Trophoblast cell (in vitro differentiated cells and primary cell): ENCODE measurements around the gene F7.

Source experiments
- DNase-seq, 2 donors: peaks; one replicate each; pipeline ENCODE4 v3.0.0-alpha.2; 2016
- H2AFZ ChIP-seq: 2 replicates; pipeline ENCODE4 v1.6.1; 2013; ENCODE audit warnings: low read length, moderate library complexity, mild to moderate bottlenecking; ENCODE audit not compliant: insufficient read depth, poor library complexity
- H2AK5ac ChIP-seq: 2 replicates; pipeline ENCODE4 v1.6.1; 2013; ENCODE audit warnings: mild to moderate bottlenecking, low read length
- H2BK120ac ChIP-seq: 2 replicates; pipeline ENCODE4 v1.6.1; 2013; ENCODE audit warnings: low read length, mild to moderate bottlenecking, moderate library complexity; ENCODE audit not compliant: insufficient read depth, poor library complexity
- H2BK12ac ChIP-seq: 2 replicates; pipeline ENCODE4 v1.6.1; 2013; ENCODE audit warnings: mild to moderate bottlenecking, low read length, moderate library complexity
- H2BK5ac ChIP-seq: 2 replicates; pipeline ENCODE4 v1.6.1; 2013; ENCODE audit warnings: low read length, low read depth, moderate library complexity, mild to moderate bottlenecking; ENCODE audit not compliant: poor library complexity
- H3K14ac ChIP-seq: 2 replicates; pipeline ENCODE4 v1.6.1; 2013; ENCODE audit warnings: mild to moderate bottlenecking, low read length
- H3K18ac ChIP-seq: 2 replicates; pipeline ENCODE4 v1.6.1; 2013; ENCODE audit warnings: mild to moderate bottlenecking, low read length
- H3K23ac ChIP-seq: 2 replicates; pipeline ENCODE4 v1.6.1; 2013; ENCODE audit warnings: low read length
- H3K27ac ChIP-seq: 2 replicates; pipeline ENCODE4 v1.5.1; 2013; ENCODE audit warnings: low read depth, mild to moderate bottlenecking, inconsistent platforms, low read length, moderate library complexity
- H3K27me3 ChIP-seq: 2 replicates; pipeline ENCODE4 v1.6.1; 2013; ENCODE audit warnings: inconsistent platforms, mild to moderate bottlenecking, low read length, moderate library complexity; ENCODE audit not compliant: insufficient read depth
- H3K36me3 ChIP-seq, 2 experiments: 1 replicate in 1 of 2; 2 replicates in 1 of 2; pipeline ENCODE4 v1.6.1; 2013; ENCODE audit warnings: low read length in 2 of 2, mild to moderate bottlenecking in 2 of 2, moderate library complexity in 1 of 2; ENCODE audit not compliant: insufficient read depth in 2 of 2, control insufficient read depth in 1 of 2
- H3K4ac ChIP-seq: 2 replicates; pipeline ENCODE4 v1.6.1; 2013; ENCODE audit warnings: low read depth, mild to moderate bottlenecking, low read length, moderate library complexity
- H3K4me1 ChIP-seq, 2 experiments: 1 replicate in 1 of 2; 2 replicates in 1 of 2; pipeline ENCODE4 v1.6.1; 2013; ENCODE audit warnings: low read length in 2 of 2, mild to moderate bottlenecking in 2 of 2, moderate library complexity in 1 of 2; ENCODE audit not compliant: insufficient read depth in 2 of 2, control insufficient read depth in 1 of 2
- H3K4me2 ChIP-seq: 2 replicates; pipeline ENCODE4 v1.6.1; 2013; ENCODE audit warnings: inconsistent platforms, mild to moderate bottlenecking, low read length, moderate library complexity
- H3K4me3 ChIP-seq: 2 replicates; pipeline ENCODE4 v1.5.1; 2013; ENCODE audit warnings: mild to moderate bottlenecking, low read depth, low read length, inconsistent platforms
- H3K79me1 ChIP-seq: one replicate; pipeline ENCODE4 v1.6.1; 2013; ENCODE audit warnings: low read length
- H3K79me2 ChIP-seq: 2 replicates; pipeline ENCODE4 v1.6.1; 2013; ENCODE audit warnings: low read length, mild to moderate bottlenecking; ENCODE audit not compliant: control insufficient read depth, insufficient read depth, poor library complexity
- H3K9ac ChIP-seq: 2 replicates; pipeline ENCODE4 v1.6.1; 2013; ENCODE audit warnings: mild to moderate bottlenecking, low read length
- H3K9me3 ChIP-seq: 2 replicates; pipeline ENCODE4 v1.6.1; 2013; ENCODE audit warnings: low read depth, mild to moderate bottlenecking, control low read depth, inconsistent platforms, low read length; ENCODE audit not compliant: insufficient read depth
- H4K12ac ChIP-seq: 2 replicates; pipeline ENCODE4 v1.6.1; 2013; ENCODE audit warnings: low read depth, mild to moderate bottlenecking, low read length, moderate library complexity
- H4K8ac ChIP-seq: 2 replicates; pipeline ENCODE4 v1.6.1; 2013; ENCODE audit warnings: low read depth, mild to moderate bottlenecking, low read length, moderate library complexity
- H4K91ac ChIP-seq: one replicate; pipeline ENCODE4 v1.6.1; 2013; ENCODE audit warnings: low read depth, mild to moderate bottlenecking, low read length, moderate library complexity
- WGBS: extraction: QIAGEN DNeasy Blood & Tissue Kit; methylation state at CpG from one replicate; pipeline ENCODE4 v1.1.7; 2013; ENCODE audit warnings: missing lambda C conversion rate; ENCODE audit not compliant: insufficient read length, insufficient coverage; ENCODE audit errors: extremely low coverage; 5-methylcytosine and 5-hydroxymethylcytosine counted together

The F7 gene

GRCh38 chr13:113149711-113150549 is 44.3 kb downstream of the F7 start:
- Histone ChIP-seq H4K8ac (no peak overlapping the region), H4K12ac (no peak overlapping the region), H3K4me3 (no peak overlapping the region), H3K27me3 (peaks cover 13% of the 10 kb centered on the region), H3K9ac (no peak overlapping the region), H3K18ac (no peak overlapping the region), H2BK120ac (no peak overlapping the region), H3K79me2 (peaks cover 4% of the 10 kb centered on the region), H3K23ac (no peak overlapping the region), H2AK5ac (no peak overlapping the region), H2BK5ac (no peak overlapping the region), H3K4me1 (peaks cover 8 to 10% of the 10 kb centered on the region in 2 experiments), H3K27ac (no peak overlapping the region), H2AFZ (no peak overlapping the region), H3K9me3 (peaks cover 4% of the 10 kb centered on the region), H3K36me3 (no peaks in the 10 kb centered on the region), H3K4me2 (no peak overlapping the region), H3K14ac (no peak overlapping the region), H2BK12ac (no peak overlapping the region), H4K91ac (no peak overlapping the region), H3K4ac (no peak overlapping the region), H3K79me1 (peaks cover 5% of the 10 kb centered on the region)
- no CpG with 5 or more reads among the region's 26 CpGs for WGBS
- no peak for DNase-seq

GRCh38 chr13:113150550-113151365 is 45.2 kb downstream of the F7 start:
- Histone ChIP-seq H2AFZ (no peak overlapping the region), H3K18ac (no peak overlapping the region), H3K4me1 (peaks cover 8 to 10% of the 10 kb centered on the region in 2 experiments), H4K8ac (no peak overlapping the region), H3K79me2 (peaks cover 4% of the 10 kb centered on the region), H2AK5ac (no peak overlapping the region), H2BK12ac (no peak overlapping the region), H3K4me3 (no peak overlapping the region), H3K27ac (no peak overlapping the region), H2BK5ac (no peak overlapping the region), H4K12ac (no peak overlapping the region), H3K4me2 (no peak overlapping the region), H2BK120ac (no peak overlapping the region), H4K91ac (no peak overlapping the region), H3K9ac (no peak overlapping the region), H3K27me3 (peaks cover 13% of the 10 kb centered on the region), H3K79me1 (peaks cover 5% of the 10 kb centered on the region), H3K36me3 (no peaks in the 10 kb centered on the region), H3K23ac (no peak overlapping the region), H3K14ac (no peak overlapping the region), H3K9me3 (peaks cover 4% of the 10 kb centered on the region), H3K4ac (no peak overlapping the region)
- no CpG with 5 or more reads among the region's 31 CpGs for WGBS
- no peak for DNase-seq

- Histone ChIP-seq H3K4me1 (peaks cover 8 to 10% of the 10 kb centered on the region in 2 experiments), H2AK5ac (no peak overlapping the region), H3K79me1 (peaks cover 5% of the 10 kb centered on the region), H3K79me2 (peaks cover 4% of the 10 kb centered on the region), H3K27ac (no peak overlapping the region), H3K4me2 (no peak overlapping the region), H4K91ac (no peak overlapping the region), H3K9ac (no peak overlapping the region), H3K27me3 (peaks cover 13% of the 10 kb centered on the region), H2BK5ac (no peak overlapping the region), H3K36me3 (no peaks in the 10 kb centered on the region), H3K9me3 (peaks cover 5% of the 10 kb centered on the region), H3K4ac (no peak overlapping the region), H4K8ac (no peak overlapping the region), H3K14ac (no peak overlapping the region), H3K4me3 (no peak overlapping the region), H3K23ac (no peak overlapping the region), H2AFZ (no peak overlapping the region), H2BK120ac (no peak overlapping the region), H3K18ac (no peak overlapping the region), H4K12ac (no peak overlapping the region), H2BK12ac (no peak overlapping the region)
- no CpG with 5 or more reads among the region's 28 CpGs for WGBS
- no peak for DNase-seq
Measured at GRCh38 chr13:113151745-113152690, 46.4 kb downstream of the F7 start.

- peaks cover 6% of the 10 kb centered on the region for H3K9me3 ChIP-seq
- H3K36me3 ChIP-seq = no peaks in the 10 kb centered on the region
- no peak overlapping the region for H4K91ac ChIP-seq
- H2BK5ac ChIP-seq = no peak overlapping the region
- H3K4me1 ChIP-seq = peaks cover 8 to 10% of the 10 kb centered on the region in 2 experiments
- no peak overlapping the region for H2BK120ac ChIP-seq
- no peak overlapping the region for H3K4me3 ChIP-seq
- H2AK5ac ChIP-seq = no peak overlapping the region
- peaks cover 13% of the 10 kb centered on the region for H3K27me3 ChIP-seq
- peaks cover 4% of the 10 kb centered on the region for H3K79me2 ChIP-seq
- H4K8ac ChIP-seq = peak overlapping the region; percentile 77
- no peak for DNase-seq
- peaks cover 5% of the 10 kb centered on the region for H3K79me1 ChIP-seq
- H3K18ac ChIP-seq = no peak overlapping the region
- peak overlapping the region; percentile 78 for H2AFZ ChIP-seq
- no peak overlapping the region for H3K14ac ChIP-seq
- no peak overlapping the region for H3K4ac ChIP-seq
- H3K23ac ChIP-seq = no peak overlapping the region
- H4K12ac ChIP-seq = peak overlapping the region; percentile 10
- H3K27ac ChIP-seq = no peak overlapping the region
- peak overlapping the region; percentile 83 for H3K4me2 ChIP-seq
- WGBS = no CpG with 5 or more reads among the region's 2 CpGs
- H2BK12ac ChIP-seq = no peak overlapping the region
- H3K9ac ChIP-seq = no peak overlapping the region
Measured at GRCh38 chr13:113152691-113152983, 47.0 kb downstream of the F7 start.
